Loucy (cell line): ENCODE results near the gene HEXD.

Experiments used
- H2AFZ ChIP-seq: fragments of 200-600 bp; sonication (generic); 2 replicates; pipeline ENCODE4 v1.6.0; 2016; ENCODE audit warnings: antibody characterized with exemption, mild to moderate bottlenecking, low read length, moderate library complexity
- H3F3A ChIP-seq: fragments of 200-600 bp; 2 replicates; pipeline ENCODE4 v1.6.0; 2016; ENCODE audit warnings: antibody characterized with exemption, low read depth, mild to moderate bottlenecking
- H3K27me3 ChIP-seq: fragments of 200-600 bp; sonication (generic); 2 replicates; pipeline ENCODE4 v1.6.1; 2014; ENCODE audit warnings: low read length, mild to moderate bottlenecking; ENCODE audit not compliant: insufficient read depth, poor library complexity, severe bottlenecking
- H3K36me3 ChIP-seq: fragments of 200-600 bp; sonication (generic); 2 replicates; pipeline ENCODE4 v1.6.1; 2016; ENCODE audit warnings: low read length; ENCODE audit not compliant: insufficient read depth
- H3K4me1 ChIP-seq: fragments of 200-600 bp; sonication (generic); 2 replicates; pipeline ENCODE4 v1.5.1; 2014; ENCODE audit warnings: low read length, mild to moderate bottlenecking; ENCODE audit not compliant: insufficient read depth, poor library complexity, severe bottlenecking
- H3K4me2 ChIP-seq: fragments of 200-600 bp; sonication (generic); 2 replicates; pipeline ENCODE4 v1.6.0; 2014; ENCODE audit warnings: antibody characterized with exemption, low read length, low read depth, mild to moderate bottlenecking; ENCODE audit not compliant: poor library complexity, severe bottlenecking
- H3K4me3 ChIP-seq: fragments of 200-600 bp; sonication (generic); 2 replicates; pipeline ENCODE4 v1.5.1; 2014; ENCODE audit warnings: low read length, mild to moderate bottlenecking, mixed read lengths; ENCODE audit not compliant: poor library complexity, severe bottlenecking
- H3K79me2 ChIP-seq: fragments of 200-600 bp; sonication (generic); 2 replicates; pipeline ENCODE4 v1.6.1; 2014; ENCODE audit warnings: low read length; ENCODE audit not compliant: insufficient read depth
- H3K9ac ChIP-seq: fragments of 200-600 bp; sonication (generic); 2 replicates; pipeline ENCODE4 v1.6.0; 2014; ENCODE audit warnings: mild to moderate bottlenecking, low read depth, low read length, moderate library complexity; ENCODE audit not compliant: poor library complexity, severe bottlenecking
- H3K9me2 ChIP-seq: fragments of 200-600 bp; sonication (generic); replicated peaks from 2 replicates; pipeline ENCODE4 v1.6.1; 2016; ENCODE audit warnings: low read depth, low read length, mixed read lengths
- H3K9me3 ChIP-seq: fragments of 200-600 bp; sonication (generic); 2 replicates; pipeline ENCODE4 v1.6.1; 2014; ENCODE audit warnings: mild to moderate bottlenecking, antibody characterized with exemption, low read length, low read depth; ENCODE audit not compliant: insufficient read depth
- H4K20me1 ChIP-seq: fragments of 200-600 bp; sonication (generic); 2 replicates; pipeline ENCODE4 v1.6.0; 2014; ENCODE audit warnings: antibody characterized with exemption, low read length, mild to moderate bottlenecking; ENCODE audit not compliant: insufficient read depth, poor library complexity, severe bottlenecking
- CTCF ChIP-seq: fragments of 200-600 bp; sonication (generic); conservative IDR thresholded peaks from 2 replicates; pipeline ENCODE4 v1.5.1; 2014; ENCODE audit warnings: mild to moderate bottlenecking, antibody characterized with exemption, low read length
- EZH2phosphoT487 ChIP-seq: fragments of 200-600 bp; IDR thresholded peaks from 2 replicates; pipeline ENCODE4 v1.6.1; 2018; ENCODE audit warnings: antibody characterized with exemption, mild to moderate bottlenecking, moderate library complexity, borderline replicate concordance

The HEXD gene

GRCh38 chr17:82416264-82416663, 1.9 kb upstream of the HEXD start:
- no peaks in the 10 kb centered on the region for H3K36me3 ChIP-seq
- H3F3A ChIP-seq: no peaks in the 10 kb centered on the region
- TF ChIP-seq CTCF: no peak
- TF ChIP-seq EZH2phosphoT487: no peak
- H3K9me3 ChIP-seq: no peaks in the 10 kb centered on the region
- H3K27me3 ChIP-seq: no peaks in the 10 kb centered on the region
- H3K9ac ChIP-seq: no peak overlapping the region
- no peaks in the 10 kb centered on the region for H3K9me2 ChIP-seq
- H3K4me1 ChIP-seq: peaks cover 17% of the 10 kb centered on the region
- H4K20me1 ChIP-seq: peaks cover 22% of the 10 kb centered on the region
- no peak overlapping the region for H3K4me3 ChIP-seq
- H3K4me2 ChIP-seq: no peak overlapping the region
- no peak overlapping the region for H2AFZ ChIP-seq
- H3K79me2 ChIP-seq: peaks cover 27% of the 10 kb centered on the region; the same call in 1 of the 2 replicates

GRCh38 chr17:82416771-82417170, 1.4 kb upstream of the HEXD start:
- H2AFZ ChIP-seq: no peak overlapping the region
- H3K27me3 ChIP-seq: no peaks in the 10 kb centered on the region
- peaks cover 17% of the 10 kb centered on the region for H3K4me1 ChIP-seq
- no peaks in the 10 kb centered on the region for H3K36me3 ChIP-seq
- H3K9me2 ChIP-seq: no peaks in the 10 kb centered on the region
- no peaks in the 10 kb centered on the region for H3F3A ChIP-seq
- no peak overlapping the region for H3K4me3 ChIP-seq
- no peak overlapping the region for H3K9ac ChIP-seq
- H3K9me3 ChIP-seq: no peaks in the 10 kb centered on the region
- no peak for TF ChIP-seq EZH2phosphoT487
- peak; percentile 38 for TF ChIP-seq CTCF
- peaks cover 27% of the 10 kb centered on the region; the same call in 1 of the 2 replicates for H3K79me2 ChIP-seq
- peak overlapping the region; percentile 93 for H3K4me2 ChIP-seq
- H4K20me1 ChIP-seq: peaks cover 22% of the 10 kb centered on the region

- Histone ChIP-seq H3K9ac (peak overlapping the region; percentile 84), H2AFZ (no peak overlapping the region)
These were observed 1.4 kb downstream of the HEXD start for GRCh38 chr17:82419540-82419939.

More at GRCh38 chr17:82419540-82419939, 1.4 kb downstream of the HEXD start:
- H3K9me3 ChIP-seq: no peaks in the 10 kb centered on the region
- H3K79me2 ChIP-seq: peaks cover 16% of the 10 kb centered on the region; the same call in 1 of the 2 replicates
- H3F3A ChIP-seq: no peaks in the 10 kb centered on the region
- H4K20me1 ChIP-seq: peaks cover 22% of the 10 kb centered on the region
- TF ChIP-seq CTCF: no peak
- TF ChIP-seq EZH2phosphoT487: no peak
- H3K36me3 ChIP-seq: no peaks in the 10 kb centered on the region
- H3K4me3 ChIP-seq: peak overlapping the region; percentile 99
- H3K27me3 ChIP-seq: no peaks in the 10 kb centered on the region
- H3K4me2 ChIP-seq: peak overlapping the region; percentile 83
- peaks cover 14% of the 10 kb centered on the region for H3K4me1 ChIP-seq
- H3K9me2 ChIP-seq: no peaks in the 10 kb centered on the region
